Upper lobe of right lung (tissue), 1 donor: ENCODE results near the gene CDRT15L2. TPM values are rescaled to one million over a fixed set of nuclear protein-coding genes. Genes with fewer than 3 reads are reported as not detected.
"Not testable (repeated sequence)": the region's sequence is repeated elsewhere in the genome, so short reads cannot be mapped to it uniquely, and the experiment has no call there.

Experiments used
- ATAC-seq: fragments of 200-7000 bp; cut with Tn5 transposase; one replicate; pipeline ENCODE4 v1.9.1; 2020; ENCODE audit warnings: mild to moderate bottlenecking, moderate library complexity
- DNase-seq: peaks from one replicate; pipeline ENCODE4 v3.0.0-alpha.2; 2020
- H3K27ac ChIP-seq: fragments of 200-600 bp; one replicate; pipeline ENCODE4 v1.8.0; 2022
- H3K27me3 ChIP-seq: fragments of 200-600 bp; one replicate; pipeline ENCODE4 v1.8.0; 2022; ENCODE audit warnings: mild to moderate bottlenecking
- H3K36me3 ChIP-seq: fragments of 200-600 bp; one replicate; pipeline ENCODE4 v1.8.0; 2022
- H3K4me1 ChIP-seq: fragments of 200-600 bp; one replicate; pipeline ENCODE4 v1.8.0; 2022
- H3K4me3 ChIP-seq: fragments of 200-600 bp; one replicate; pipeline ENCODE4 v1.8.0; 2022; ENCODE audit warnings: mild to moderate bottlenecking
- H3K9me3 ChIP-seq: fragments of 200-600 bp; one replicate; pipeline ENCODE4 v1.8.0; 2022
- CTCF ChIP-seq: fragments of 200-600 bp; IDR thresholded peaks from one replicate; pipeline ENCODE4 v1.8.0; 2022; ENCODE audit warnings: antibody characterized with exemption
- intact Hi-C: fragments of 100-400 bp; cut with DNase I; formaldehyde crosslinking; loops from one replicate; pipeline ENCODE4 v1.11.0; 2022
- total RNA-seq: library from RNA; stranded (reverse); fragmentation: NEBNext Ultra II Directional; extraction: Animal tissue kit (Norgen Biotek cat#: 25700); gene quantifications from one replicate; pipeline ENCODE4 v1.2.1, GENCODE V29; 2021
- donor health status: DM: no; HTN: yes; CAD: no; lungs with severe emphysema.

Gene CDRT15L2
- total RNA-seq, 1 donor from 2014 or later, result not detected

GRCh38 chr17:20589454-20589810, 9.9 kb downstream of the CDRT15L2 start:
- ATAC-seq, H3K36me3 ChIP-seq, H3K27ac ChIP-seq, H3K4me1 ChIP-seq, intact Hi-C loops, H3K4me3 ChIP-seq, H3K9me3 ChIP-seq, DNase-seq: not testable (repeated sequence)
- H3K27me3 ChIP-seq, result peaks cover 12% of the 10 kb centered on the region

GRCh38 chr17:20591040-20591439, 11.5 kb downstream of the CDRT15L2 start:
- intact Hi-C loops, H3K4me3 ChIP-seq, H3K9me3 ChIP-seq, ATAC-seq, H3K4me1 ChIP-seq, DNase-seq, H3K27ac ChIP-seq, H3K36me3 ChIP-seq: not testable (repeated sequence)
- H3K27me3 ChIP-seq, result peaks cover 12% of the 10 kb centered on the region

GRCh38 chr17:20605568-20605967, 26.0 kb downstream of the CDRT15L2 start:
- H3K27me3 ChIP-seq, intact Hi-C loops, H3K4me1 ChIP-seq, H3K4me3 ChIP-seq, ATAC-seq, DNase-seq, H3K27ac ChIP-seq, H3K9me3 ChIP-seq, H3K36me3 ChIP-seq: not testable (repeated sequence)

- H3K4me1 ChIP-seq, H3K9me3 ChIP-seq, H3K27ac ChIP-seq, ATAC-seq, intact Hi-C loops, DNase-seq, H3K27me3 ChIP-seq, H3K36me3 ChIP-seq, H3K4me3 ChIP-seq: not testable (repeated sequence)
Measured at GRCh38 chr17:20609490-20609889, 30.0 kb downstream of the CDRT15L2 start.

GRCh38 chr17:20611309-20611708, 31.8 kb downstream of the CDRT15L2 start:
- intact Hi-C loops, result no loop called here
- Histone ChIP-seq H3K4me1 (no peaks in the 10 kb centered on the region), H3K4me3 (no peak overlapping the region), H3K36me3 (no peaks in the 10 kb centered on the region), H3K9me3 (no peaks in the 10 kb centered on the region), H3K27me3 (no peaks in the 10 kb centered on the region), H3K27ac (no peak overlapping the region)
- TF ChIP-seq CTCF, result no peak
- ATAC-seq, result no peak
- no peak for DNase-seq

GRCh38 chr17:20612635-20613034, 33.1 kb downstream of the CDRT15L2 start:
- H3K9me3 ChIP-seq, result no peaks in the 10 kb centered on the region
- DNase-seq, result peak; percentile 51

GRCh38 chr17:20613248-20613647, 33.7 kb downstream of the CDRT15L2 start:
- H3K4me3 ChIP-seq, result no peak overlapping the region
- peak; percentile 51 for DNase-seq
- intact Hi-C loops, result no loop called here

More at GRCh38 chr17:20612635-20613034, 33.1 kb downstream of the CDRT15L2 start:
- Histone ChIP-seq H3K4me3 (no peak overlapping the region), H3K27ac (no peak overlapping the region), H3K27me3 (no peaks in the 10 kb centered on the region), H3K4me1 (no peaks in the 10 kb centered on the region), H3K36me3 (no peaks in the 10 kb centered on the region)
- intact Hi-C loops, result no loop called here
- ATAC-seq, result no peak
- no peak for TF ChIP-seq CTCF

More at GRCh38 chr17:20613248-20613647, 33.7 kb downstream of the CDRT15L2 start:
- no peaks in the 10 kb centered on the region for H3K4me1 ChIP-seq
- no peak overlapping the region for H3K27ac ChIP-seq
- no peaks in the 10 kb centered on the region for H3K36me3 ChIP-seq
- no peak for ATAC-seq
- H3K27me3 ChIP-seq, result no peaks in the 10 kb centered on the region
- no peak for TF ChIP-seq CTCF
- H3K9me3 ChIP-seq, result no peaks in the 10 kb centered on the region
